Measurements from ENCODE around the gene AGL.

The AGL gene

DNA sequence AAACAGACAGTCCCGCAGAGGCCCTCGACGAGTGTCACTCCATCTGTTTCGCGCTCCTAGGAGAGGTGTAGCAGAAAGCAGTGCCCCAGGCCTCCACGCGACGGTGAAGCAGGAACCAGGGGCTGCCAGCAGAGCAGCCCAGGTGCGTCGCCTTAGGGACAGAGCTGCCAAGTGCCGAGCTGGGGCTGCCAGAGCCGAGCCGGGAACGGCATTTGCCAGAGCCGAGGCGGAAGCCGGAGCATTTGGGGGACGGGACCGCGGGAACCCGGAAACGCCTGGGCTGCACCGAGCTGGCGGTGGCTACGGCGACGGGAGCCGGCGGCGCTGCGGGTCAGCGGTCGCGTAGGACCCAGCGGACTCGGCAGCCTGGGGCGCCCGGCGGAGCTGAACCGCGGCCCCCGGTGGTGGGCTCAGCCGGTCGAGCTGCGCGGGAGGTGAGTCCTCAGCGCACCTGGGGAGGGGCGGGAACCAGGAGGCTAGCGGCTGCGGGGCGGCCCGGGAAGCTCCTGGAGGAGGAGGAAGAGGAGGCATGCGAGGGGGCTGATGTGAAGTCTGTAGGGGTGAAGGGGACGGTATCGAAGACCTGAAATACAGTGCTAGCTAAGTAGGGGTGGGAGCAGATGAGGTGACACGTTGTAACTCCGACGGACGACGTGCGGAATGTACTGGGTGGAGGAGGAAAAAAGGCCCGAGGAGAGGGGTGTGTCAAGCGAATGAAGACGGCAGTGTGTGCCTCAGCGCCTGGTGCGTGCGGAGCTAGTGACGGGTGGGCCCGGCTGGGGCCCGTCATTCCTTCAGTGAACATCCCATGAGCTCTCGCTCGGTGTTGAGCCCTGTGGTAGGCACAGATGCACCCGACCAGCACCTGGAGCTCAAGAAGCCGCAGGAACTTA, 119.8 kb downstream of the AGL start, which contains the start of gene SLC35A3 (continued):
- peak; percentile 70 for TF ChIP-seq PRDM10 (tag by site-specific recombination; IDR thresholded peaks at IDR 0.05)
- peak; percentile 98; the same call in 1 of the 2 replicates for TF ChIP-seq ZSCAN5A (tag by site-specific recombination; IDR thresholded peaks at IDR 0.05)
- TF ChIP-seq ZFHX2 (tag by site-specific recombination; conservative IDR thresholded peaks at IDR 0.05), result peak; percentile 69
- peak; percentile 22; the same call in 1 of the 2 replicates for TF ChIP-seq ZNF623 (tag by site-specific recombination; IDR thresholded peaks at IDR 0.05)
- TF ChIP-seq ZNF571 (tag by site-specific recombination; IDR thresholded peaks at IDR 0.05), result no peak
- no peak for TF ChIP-seq ZNF112 (tag by site-specific recombination; IDR thresholded peaks at IDR 0.05)
- TF ChIP-seq ZNF292 (tag by site-specific recombination; IDR thresholded peaks at IDR 0.05; ENCODE audit: borderline replicate concordance, low read depth), result no peak
- no peak for TF ChIP-seq ZNF624 (tag by site-specific recombination; IDR thresholded peaks at IDR 0.05)
- peak; percentile 56; the same call in 1 of the 2 replicates for TF ChIP-seq ZIC2 (tag by site-specific recombination; IDR thresholded peaks at IDR 0.05)
- TF ChIP-seq ZNF214 (tag by site-specific recombination; IDR thresholded peaks at IDR 0.05; ENCODE audit: borderline replicate concordance), result no peak
- 0 out of 2 replicates have a peak, but pooled peaks have one; percentile 81 for TF ChIP-seq ZNF561 (tag by site-specific recombination; IDR thresholded peaks at IDR 0.05; ENCODE audit: borderline replicate concordance)
- TF ChIP-seq ZNF354C (tag by site-specific recombination; IDR thresholded peaks at IDR 0.05; ENCODE audit: borderline replicate concordance, low read depth), result no peak
- TF ChIP-seq KLF8 (tag by site-specific recombination; IDR thresholded peaks at IDR 0.05), result peak; percentile 86
- peak; percentile 91; the same call in 1 of the 2 replicates for TF ChIP-seq KLF10 (tag by site-specific recombination; IDR thresholded peaks at IDR 0.05)
- TF ChIP-seq, protein P1, sequence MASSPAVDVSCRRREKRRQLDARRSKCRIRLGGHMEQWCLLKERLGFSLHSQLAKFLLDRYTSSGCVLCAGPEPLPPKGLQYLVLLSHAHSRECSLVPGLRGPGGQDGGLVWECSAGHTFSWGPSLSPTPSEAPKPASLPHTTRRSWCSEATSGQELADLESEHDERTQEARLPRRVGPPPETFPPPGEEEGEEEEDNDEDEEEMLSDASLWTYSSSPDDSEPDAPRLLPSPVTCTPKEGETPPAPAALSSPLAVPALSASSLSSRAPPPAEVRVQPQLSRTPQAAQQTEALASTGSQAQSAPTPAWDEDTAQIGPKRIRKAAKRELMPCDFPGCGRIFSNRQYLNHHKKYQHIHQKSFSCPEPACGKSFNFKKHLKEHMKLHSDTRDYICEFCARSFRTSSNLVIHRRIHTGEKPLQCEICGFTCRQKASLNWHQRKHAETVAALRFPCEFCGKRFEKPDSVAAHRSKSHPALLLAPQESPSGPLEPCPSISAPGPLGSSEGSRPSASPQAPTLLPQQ (tag by site-specific recombination; IDR thresholded peaks at IDR 0.05), result peak; percentile 99
- peak; percentile 70; the same call in 1 of the 2 replicates for TF ChIP-seq ZBTB10 (tag by site-specific recombination; IDR thresholded peaks at IDR 0.05)
- no peak for TF ChIP-seq ZNF37A (tag by site-specific recombination; IDR thresholded peaks at IDR 0.05)
- TF ChIP-seq ZNF169 (tag by site-specific recombination; IDR thresholded peaks at IDR 0.05), result no peak
- TF ChIP-seq ZBTB1 (tag by site-specific recombination; IDR thresholded peaks at IDR 0.05), result no peak
- peak; percentile 63; the same call in 1 of the 2 replicates for TF ChIP-seq ZSCAN23 (tag by site-specific recombination; IDR thresholded peaks at IDR 0.05)
- TF ChIP-seq, protein P2, sequence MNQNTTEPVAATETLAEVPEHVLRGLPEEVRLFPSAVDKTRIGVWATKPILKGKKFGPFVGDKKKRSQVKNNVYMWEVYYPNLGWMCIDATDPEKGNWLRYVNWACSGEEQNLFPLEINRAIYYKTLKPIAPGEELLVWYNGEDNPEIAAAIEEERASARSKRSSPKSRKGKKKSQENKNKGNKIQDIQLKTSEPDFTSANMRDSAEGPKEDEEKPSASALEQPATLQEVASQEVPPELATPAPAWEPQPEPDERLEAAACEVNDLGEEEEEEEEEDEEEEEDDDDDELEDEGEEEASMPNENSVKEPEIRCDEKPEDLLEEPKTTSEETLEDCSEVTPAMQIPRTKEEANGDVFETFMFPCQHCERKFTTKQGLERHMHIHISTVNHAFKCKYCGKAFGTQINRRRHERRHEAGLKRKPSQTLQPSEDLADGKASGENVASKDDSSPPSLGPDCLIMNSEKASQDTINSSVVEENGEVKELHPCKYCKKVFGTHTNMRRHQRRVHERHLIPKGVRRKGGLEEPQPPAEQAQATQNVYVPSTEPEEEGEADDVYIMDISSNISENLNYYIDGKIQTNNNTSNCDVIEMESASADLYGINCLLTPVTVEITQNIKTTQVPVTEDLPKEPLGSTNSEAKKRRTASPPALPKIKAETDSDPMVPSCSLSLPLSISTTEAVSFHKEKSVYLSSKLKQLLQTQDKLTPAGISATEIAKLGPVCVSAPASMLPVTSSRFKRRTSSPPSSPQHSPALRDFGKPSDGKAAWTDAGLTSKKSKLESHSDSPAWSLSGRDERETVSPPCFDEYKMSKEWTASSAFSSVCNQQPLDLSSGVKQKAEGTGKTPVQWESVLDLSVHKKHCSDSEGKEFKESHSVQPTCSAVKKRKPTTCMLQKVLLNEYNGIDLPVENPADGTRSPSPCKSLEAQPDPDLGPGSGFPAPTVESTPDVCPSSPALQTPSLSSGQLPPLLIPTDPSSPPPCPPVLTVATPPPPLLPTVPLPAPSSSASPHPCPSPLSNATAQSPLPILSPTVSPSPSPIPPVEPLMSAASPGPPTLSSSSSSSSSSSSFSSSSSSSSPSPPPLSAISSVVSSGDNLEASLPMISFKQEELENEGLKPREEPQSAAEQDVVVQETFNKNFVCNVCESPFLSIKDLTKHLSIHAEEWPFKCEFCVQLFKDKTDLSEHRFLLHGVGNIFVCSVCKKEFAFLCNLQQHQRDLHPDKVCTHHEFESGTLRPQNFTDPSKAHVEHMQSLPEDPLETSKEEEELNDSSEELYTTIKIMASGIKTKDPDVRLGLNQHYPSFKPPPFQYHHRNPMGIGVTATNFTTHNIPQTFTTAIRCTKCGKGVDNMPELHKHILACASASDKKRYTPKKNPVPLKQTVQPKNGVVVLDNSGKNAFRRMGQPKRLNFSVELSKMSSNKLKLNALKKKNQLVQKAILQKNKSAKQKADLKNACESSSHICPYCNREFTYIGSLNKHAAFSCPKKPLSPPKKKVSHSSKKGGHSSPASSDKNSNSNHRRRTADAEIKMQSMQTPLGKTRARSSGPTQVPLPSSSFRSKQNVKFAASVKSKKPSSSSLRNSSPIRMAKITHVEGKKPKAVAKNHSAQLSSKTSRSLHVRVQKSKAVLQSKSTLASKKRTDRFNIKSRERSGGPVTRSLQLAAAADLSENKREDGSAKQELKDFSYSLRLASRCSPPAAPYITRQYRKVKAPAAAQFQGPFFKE (tag by site-specific recombination; IDR thresholded peaks at IDR 0.05; ENCODE audit: borderline replicate concordance), result peak; percentile 85; the same call in 1 of the 2 replicates
- 0 out of 2 replicates have a peak, but pooled peaks have one; percentile 14 for TF ChIP-seq OVOL3 (tag by site-specific recombination; IDR thresholded peaks at IDR 0.05)
